SJSA1 (cell line): ENCODE data around the gene HRK. TPM values are rescaled to one million over a fixed set of nuclear protein-coding genes. Genes with fewer than 3 reads are reported as not detected.

Source experiments
- DNase-seq, 2 experiments: peaks; one replicate each; pipeline ENCODE4 v3.0.0-alpha.2; 2015 to 2020; ENCODE audit warnings: low spot score in 2 of 2, low read depth in 1 of 2
- H3K27ac ChIP-seq: fragments of 250-450 bp; sonication (Bioruptor Pico); 2 replicates; pipeline ENCODE4 v1.5.1; 2020; ENCODE audit warnings: mild to moderate bottlenecking, moderate library complexity
- H3K27me3 ChIP-seq: fragments of 250-450 bp; sonication (Bioruptor Pico); replicated peaks from 2 replicates; pipeline ENCODE4 v1.5.1; 2020; ENCODE audit warnings: mild to moderate bottlenecking, moderate library complexity
- H3K36me3 ChIP-seq: fragments of 250-450 bp; sonication (Bioruptor Pico); 2 replicates; pipeline ENCODE4 v1.5.1; 2020; ENCODE audit warnings: mild to moderate bottlenecking
- H3K4me1 ChIP-seq: fragments of 250-450 bp; sonication (Bioruptor Pico); replicated peaks from 2 replicates; pipeline ENCODE4 v1.6.1; 2021; ENCODE audit warnings: mild to moderate bottlenecking
- H3K4me3 ChIP-seq: fragments of 250-450 bp; sonication (Bioruptor Pico); 2 replicates; pipeline ENCODE4 v1.5.1; 2020; ENCODE audit warnings: mild to moderate bottlenecking
- H3K9me3 ChIP-seq: fragments of 250-450 bp; sonication (Bioruptor Pico); replicated peaks from 2 replicates; pipeline ENCODE4 v1.5.1; 2020; ENCODE audit warnings: mild to moderate bottlenecking
- total RNA-seq: library from RNA; depleted of rRNA; stranded (reverse); fragments of >200 nt; shearing (Covaris generic); gene quantifications from 2 replicates; pipeline ENCODE4 v1.2.3, GENCODE V29; 2014; rRNA removed

Gene HRK
- total RNA-seq, result not detected in 2 replicates

DNA sequence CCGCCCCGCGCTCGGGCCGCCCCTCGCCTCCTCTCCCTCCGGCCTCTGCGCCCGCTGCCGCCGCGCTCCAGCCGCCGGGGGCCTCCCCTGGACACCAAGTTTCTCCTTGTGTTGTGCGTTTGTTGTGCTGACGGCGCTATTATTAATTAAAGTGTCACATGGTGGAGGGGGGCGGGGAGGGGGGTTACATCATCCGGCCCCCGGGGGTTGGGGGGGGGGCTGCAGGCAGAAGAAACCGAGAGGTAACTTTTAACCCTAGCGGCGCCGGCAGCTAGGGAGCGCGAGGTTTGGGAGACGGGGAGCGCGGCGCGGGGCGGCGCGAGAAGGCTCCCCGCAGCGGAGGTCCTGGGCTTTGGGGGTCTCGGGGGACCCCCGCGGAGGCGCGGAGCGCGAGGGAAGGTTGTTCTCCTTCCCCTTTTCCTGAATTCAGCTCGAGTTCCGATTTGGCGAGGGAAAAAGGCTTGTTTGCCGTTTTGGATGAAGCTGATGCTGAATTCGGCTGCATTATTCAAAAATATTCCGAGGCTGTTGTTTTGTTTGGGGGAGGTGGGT is at the start of gene HRK:
Gene HRK, minus strand, starts transcription at position 117 of the 552 bp plus-strand sequence. CDS start 134 bp downstream, outside the sequence.
- no peak for DNase-seq
- no peak within 1 kb of the TSS for H3K27ac ChIP-seq
- no peaks in the 10 kb centered on the region for H3K9me3 ChIP-seq
- peaks cover 65% of the 10 kb centered on the region for H3K27me3 ChIP-seq
- H3K4me1 ChIP-seq, result peaks cover 3% of the 10 kb centered on the region; the same call in 1 of the 2 replicates
- no peaks in the 10 kb centered on the region for H3K36me3 ChIP-seq
- peak within 1 kb of the TSS; percentile 8; the same call in 1 of the 2 replicates for H3K4me3 ChIP-seq

DNA sequence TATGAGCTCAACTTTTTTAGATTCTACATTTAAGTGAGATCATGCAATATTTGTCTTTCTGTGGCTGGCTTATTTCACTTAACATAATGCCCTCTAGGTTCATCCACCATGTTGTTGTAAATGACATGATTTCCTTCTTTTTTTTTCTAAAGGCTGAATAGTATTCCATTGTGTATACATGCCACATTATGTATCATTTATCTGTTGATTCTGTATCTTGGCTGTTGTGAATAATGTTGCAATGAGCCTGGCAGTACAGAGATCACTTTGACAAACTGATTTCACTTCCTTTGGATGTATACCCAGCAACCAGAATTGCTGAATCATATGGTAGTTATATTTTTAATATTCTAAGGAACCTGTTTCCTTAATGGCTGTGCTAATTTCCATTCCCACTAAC is 48.6 kb upstream of the HRK start:
- DNase-seq, result no peak
- Histone ChIP-seq H3K4me1 (peaks cover 5% of the 10 kb centered on the region), H3K36me3 (peaks cover 45% of the 10 kb centered on the region), H3K27me3 (no peaks in the 10 kb centered on the region), H3K9me3 (no peaks in the 10 kb centered on the region), H3K4me3 (no peak overlapping the region), H3K27ac (no peak overlapping the region)

DNA sequence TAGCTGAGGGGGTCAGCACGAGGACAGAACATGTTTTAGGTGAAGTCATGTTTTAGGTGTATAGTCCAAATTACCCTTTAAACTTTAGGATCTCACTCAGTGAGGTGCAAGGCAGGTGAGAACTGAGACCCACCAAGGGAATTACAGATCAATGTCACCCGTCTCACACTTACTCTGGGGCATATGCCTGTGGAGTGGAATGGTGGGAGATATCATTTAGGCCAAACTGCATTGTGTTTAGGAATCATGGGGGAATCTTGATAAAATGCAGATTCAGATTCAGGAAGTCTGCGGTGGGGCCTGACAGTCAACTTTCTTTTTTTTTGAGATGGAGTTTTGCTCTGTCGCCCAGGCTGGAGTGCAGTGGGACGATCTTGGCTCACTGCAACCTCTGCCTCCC is 47.3 kb upstream of the HRK start:
- H3K4me1 ChIP-seq, result peaks cover 15% of the 10 kb centered on the region
- no peaks in the 10 kb centered on the region for H3K27me3 ChIP-seq
- H3K27ac ChIP-seq, result no peak overlapping the region
- H3K4me3 ChIP-seq, result no peak overlapping the region
- no peak for DNase-seq
- no peaks in the 10 kb centered on the region for H3K9me3 ChIP-seq
- peaks cover 41% of the 10 kb centered on the region for H3K36me3 ChIP-seq

DNA sequence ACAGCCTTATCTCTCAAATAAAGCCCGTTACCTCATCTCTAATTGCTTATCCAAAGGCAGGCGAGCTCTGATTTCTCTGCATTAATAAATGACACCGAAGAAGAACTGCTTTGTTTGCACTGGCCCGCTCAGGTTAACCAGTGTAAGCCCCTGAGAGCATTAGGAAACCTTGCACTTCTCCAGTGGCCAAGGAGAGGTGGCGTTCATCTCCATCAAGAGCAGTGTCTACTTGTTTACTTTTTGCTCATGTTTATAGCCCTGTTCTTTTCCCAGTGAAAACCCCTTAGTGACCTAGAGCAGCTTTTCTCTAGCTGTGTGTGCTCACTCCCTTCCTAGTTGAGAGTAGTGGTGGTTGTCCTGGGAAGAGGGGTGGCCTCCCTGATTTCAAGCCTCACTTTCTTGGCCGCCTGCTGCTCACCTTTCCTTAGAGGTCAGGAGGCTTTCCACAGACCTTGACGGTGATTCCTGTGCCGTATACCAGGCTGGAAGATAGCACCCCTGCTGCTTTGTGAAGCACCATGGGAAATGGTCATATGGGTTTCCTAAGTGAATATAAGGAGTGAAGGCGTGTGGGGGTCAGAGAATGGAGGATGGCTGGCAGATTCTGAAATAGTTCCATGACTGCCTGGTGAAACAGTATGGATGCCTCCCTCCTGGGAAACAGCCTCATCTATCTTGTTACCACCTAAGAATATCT is 46.2 kb upstream of the HRK start:
- Histone ChIP-seq H3K27ac (no peak overlapping the region), H3K4me3 (no peak overlapping the region), H3K9me3 (no peaks in the 10 kb centered on the region), H3K4me1 (peaks cover 15% of the 10 kb centered on the region), H3K27me3 (no peaks in the 10 kb centered on the region), H3K36me3 (peaks cover 33% of the 10 kb centered on the region)
- DNase-seq, result no peak

DNA sequence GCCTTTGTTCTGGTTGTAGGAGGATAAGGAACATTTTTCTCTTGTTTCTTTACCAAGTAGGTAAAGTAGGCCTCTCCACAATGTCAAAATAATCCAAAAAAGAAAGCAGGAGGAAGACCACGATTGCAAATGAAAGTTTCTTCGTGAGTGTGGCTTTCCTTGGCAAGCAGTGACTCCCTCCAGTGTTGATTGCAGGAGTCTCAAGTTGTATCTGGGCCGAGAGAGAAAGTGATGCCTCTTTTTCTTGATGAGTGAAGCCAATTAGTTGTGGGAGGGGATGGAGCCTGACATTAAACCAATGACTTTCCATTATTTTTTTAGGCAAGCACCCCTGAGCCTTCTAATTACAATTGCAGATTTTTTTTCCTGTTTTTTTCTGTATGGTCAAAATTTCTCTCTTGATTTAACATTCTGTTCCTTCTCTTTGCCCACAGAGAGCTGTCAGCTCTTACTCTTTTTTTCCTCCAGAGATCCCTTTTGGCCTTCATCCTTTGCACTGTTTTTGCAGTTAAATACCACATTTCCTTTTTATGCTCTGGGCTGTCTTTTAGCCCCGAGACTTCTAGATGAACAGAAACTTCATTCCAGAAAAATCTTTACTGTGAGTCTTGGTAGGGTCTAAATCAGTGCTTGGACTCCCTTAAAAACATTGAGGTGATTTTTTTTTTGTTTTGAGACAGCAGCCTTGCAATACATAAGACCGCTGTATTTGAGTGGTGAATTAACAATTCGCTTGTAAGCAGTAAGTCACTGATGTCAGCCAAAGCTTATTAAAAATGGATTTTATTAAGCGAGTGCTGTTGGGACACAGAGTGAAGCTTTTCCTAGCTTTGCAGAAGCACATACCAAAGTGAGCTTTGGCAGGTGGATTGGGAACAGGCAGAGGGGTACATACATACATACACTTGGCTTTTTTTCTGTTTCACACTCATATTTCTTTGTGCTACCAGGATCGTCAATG is 45.3 kb upstream of the HRK start:
- no peaks in the 10 kb centered on the region for H3K27me3 ChIP-seq
- no peak overlapping the region for H3K4me3 ChIP-seq
- DNase-seq, result no peak
- peaks cover 29% of the 10 kb centered on the region for H3K36me3 ChIP-seq
- H3K9me3 ChIP-seq, result no peaks in the 10 kb centered on the region
- peaks cover 15% of the 10 kb centered on the region for H3K4me1 ChIP-seq
- no peak overlapping the region for H3K27ac ChIP-seq

DNA sequence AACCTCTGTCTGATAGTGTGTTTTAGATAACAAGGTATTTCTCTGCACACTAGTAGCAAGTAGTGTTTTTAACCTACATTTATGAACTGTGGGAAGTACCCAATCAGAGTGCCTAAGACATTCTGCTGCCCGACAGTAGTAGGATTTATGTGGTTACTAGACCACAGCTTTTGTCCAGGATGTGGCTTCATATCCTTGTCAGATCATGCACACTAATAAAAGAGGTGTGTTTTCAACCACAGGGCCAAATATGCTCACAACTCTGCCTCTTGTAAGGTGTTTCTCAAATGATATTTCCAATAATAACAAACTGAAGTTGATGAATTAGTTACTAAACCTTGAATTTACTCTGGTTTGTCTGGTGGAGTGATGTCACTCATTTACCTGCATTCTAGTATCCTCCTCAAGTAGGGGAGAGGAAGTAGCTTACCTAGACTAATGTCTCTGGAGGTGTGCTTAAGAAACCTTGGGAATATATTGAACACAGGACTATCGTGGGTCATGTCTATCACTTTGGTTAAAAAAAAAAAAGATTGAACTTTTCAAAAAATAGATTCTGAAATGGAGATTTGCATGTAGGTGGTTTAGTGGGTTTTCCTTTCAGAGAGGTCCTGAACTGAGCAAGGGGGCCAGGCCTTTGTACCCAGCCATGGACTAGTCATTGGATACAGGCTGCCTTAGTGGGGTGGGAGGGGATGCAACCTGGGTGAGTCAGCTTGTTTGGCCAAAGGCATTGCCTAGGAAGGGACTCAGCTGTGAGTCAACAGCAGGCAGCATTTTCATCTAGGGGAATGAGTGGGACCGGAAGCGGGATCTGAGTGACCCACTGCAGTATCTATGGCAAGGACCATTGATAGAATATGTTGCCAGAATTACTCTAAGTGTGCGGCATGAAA is 43.6 kb upstream of the HRK start:
- peak; percentile 55 to 88 for DNase-seq
- H3K36me3 ChIP-seq, result peaks cover 19% of the 10 kb centered on the region
- H3K9me3 ChIP-seq, result no peaks in the 10 kb centered on the region
- H3K4me1 ChIP-seq, result peaks cover 15% of the 10 kb centered on the region
- peak overlapping the region; percentile 50 for H3K27ac ChIP-seq
- H3K27me3 ChIP-seq, result no peaks in the 10 kb centered on the region
- no peak overlapping the region for H3K4me3 ChIP-seq

DNA sequence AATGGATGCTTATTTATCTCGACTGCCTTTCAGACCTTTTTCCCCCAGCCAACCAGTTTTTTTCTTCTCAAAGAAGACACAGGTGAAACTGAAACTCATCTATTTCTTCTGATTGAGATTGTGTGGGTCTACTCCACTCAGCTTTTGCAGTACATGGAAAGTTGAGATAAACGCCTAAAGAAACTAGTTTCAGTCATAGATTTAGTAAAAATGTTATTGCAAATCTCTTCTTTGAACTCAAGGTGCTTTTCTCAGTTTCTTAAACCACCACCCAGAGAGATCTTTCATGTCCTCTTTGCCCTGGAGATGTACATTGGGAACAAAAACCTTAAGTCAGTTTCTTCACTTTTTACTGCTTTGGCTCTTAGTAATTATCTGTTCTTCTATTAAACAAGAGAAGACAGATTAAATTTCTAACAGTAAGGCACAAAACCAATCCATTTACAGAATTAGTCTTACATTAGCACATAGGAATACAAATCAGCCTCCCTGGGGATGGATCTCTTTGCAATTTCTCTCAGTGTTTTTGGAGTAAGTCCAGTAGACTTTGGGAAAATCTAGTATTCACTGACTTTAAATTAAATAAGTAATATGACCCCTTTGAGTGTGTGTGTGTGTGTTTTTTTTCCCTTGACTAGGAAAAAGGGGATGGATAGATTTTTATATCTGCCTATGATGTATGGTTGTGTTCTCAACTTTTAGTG is 41.1 kb upstream of the HRK start:
- no peak overlapping the region for H3K4me3 ChIP-seq
- H3K36me3 ChIP-seq, result peaks cover 20% of the 10 kb centered on the region
- H3K9me3 ChIP-seq, result no peaks in the 10 kb centered on the region
- DNase-seq, result no peak
- peaks cover 15% of the 10 kb centered on the region for H3K4me1 ChIP-seq
- no peaks in the 10 kb centered on the region for H3K27me3 ChIP-seq
- H3K27ac ChIP-seq, result no peak overlapping the region

DNA sequence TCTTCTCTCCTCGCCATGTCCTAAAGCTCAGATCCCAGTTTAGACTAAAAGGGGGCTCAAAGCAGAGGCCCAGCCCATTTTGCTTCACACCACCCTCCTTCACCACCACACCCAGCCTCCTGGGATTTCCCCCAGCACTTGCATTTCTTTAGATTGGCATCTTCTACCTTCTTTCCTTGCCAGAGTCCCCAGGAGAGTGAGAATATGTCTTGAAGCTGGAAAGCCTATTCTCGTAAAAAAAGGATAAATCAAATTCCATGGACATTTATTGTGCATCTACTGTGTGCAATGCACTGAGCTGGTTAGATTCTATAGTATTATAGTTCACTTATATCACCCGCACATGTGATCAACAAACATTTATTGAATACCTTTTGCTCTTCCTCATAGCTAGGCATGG is 39.7 kb upstream of the HRK start:
- Histone ChIP-seq H3K9me3 (0 out of 2 replicates have a peak, but pooled peaks cover 1% of the 10 kb centered on the region), H3K4me3 (no peak overlapping the region), H3K27me3 (no peaks in the 10 kb centered on the region), H3K36me3 (peaks cover 31% of the 10 kb centered on the region), H3K27ac (no peak overlapping the region), H3K4me1 (peaks cover 29% of the 10 kb centered on the region)
- DNase-seq, result no peak

DNA sequence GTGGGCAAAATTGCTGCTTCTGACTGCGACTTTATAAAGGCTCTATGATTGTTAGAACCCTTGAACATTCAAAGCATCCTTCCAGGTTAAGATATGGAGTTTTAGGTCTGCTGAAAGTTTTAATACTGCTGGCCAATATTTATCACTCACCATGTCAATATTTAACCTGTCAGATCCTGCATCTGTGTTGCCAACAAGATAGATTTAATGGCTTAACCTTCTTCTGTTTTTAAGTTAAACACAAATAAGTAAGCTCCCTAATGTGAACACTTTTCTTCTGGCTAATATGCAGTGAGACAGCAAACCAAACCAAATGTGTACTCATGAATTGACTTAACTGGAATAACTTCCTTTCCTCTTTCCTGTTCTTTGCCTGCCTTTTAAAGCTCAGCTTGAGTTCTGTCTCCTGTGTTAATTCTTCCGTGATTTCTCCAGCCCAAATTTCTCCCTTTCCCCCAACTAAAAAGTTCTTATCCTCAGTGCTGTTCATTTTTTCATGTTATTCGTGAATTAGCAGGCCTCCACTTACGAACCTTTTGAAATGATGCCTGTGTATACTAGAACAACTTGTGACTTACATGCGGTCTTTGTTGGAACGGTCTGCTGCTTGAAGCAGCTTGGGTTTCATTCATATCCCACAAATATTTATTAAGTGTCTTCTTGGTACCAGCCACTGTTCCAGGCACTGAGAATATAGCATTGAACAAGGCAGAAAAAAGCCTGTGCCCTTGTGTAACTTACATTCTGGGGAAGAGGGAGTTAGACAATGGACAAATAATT is 38.7 kb upstream of the HRK start:
- H3K4me3 ChIP-seq, result no peak overlapping the region
- DNase-seq, result no peak
- no peak overlapping the region for H3K27ac ChIP-seq
- H3K27me3 ChIP-seq, result no peaks in the 10 kb centered on the region
- 0 out of 2 replicates have a peak, but pooled peaks cover 4% of the 10 kb centered on the region for H3K9me3 ChIP-seq
- peaks cover 37% of the 10 kb centered on the region for H3K36me3 ChIP-seq
- H3K4me1 ChIP-seq, result peaks cover 27% of the 10 kb centered on the region

DNA sequence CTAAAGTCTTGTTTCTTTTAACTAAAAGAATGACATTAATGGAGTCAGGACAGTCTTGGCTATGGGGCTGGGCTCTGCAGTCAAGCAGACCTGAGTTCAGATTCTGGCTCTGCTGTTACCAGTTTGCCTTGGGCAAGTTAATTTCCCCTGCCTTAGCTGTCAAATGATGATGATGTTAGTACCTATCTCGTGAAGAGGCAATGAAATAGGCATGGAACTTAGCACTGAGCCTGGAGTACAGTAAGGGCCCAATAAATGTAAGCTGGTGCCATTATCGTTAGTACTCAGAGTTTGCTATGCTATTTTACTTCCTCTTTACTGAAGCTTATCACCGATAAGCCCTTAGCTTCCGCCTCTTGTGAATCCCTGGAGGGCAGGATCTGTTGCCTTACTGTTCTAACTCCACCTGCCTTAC is 38.0 kb upstream of the HRK start:
- Histone ChIP-seq H3K9me3 (0 out of 2 replicates have a peak, but pooled peaks cover 4% of the 10 kb centered on the region), H3K4me1 (peaks cover 21% of the 10 kb centered on the region), H3K27ac (no peak overlapping the region), H3K27me3 (no peaks in the 10 kb centered on the region), H3K4me3 (no peak overlapping the region), H3K36me3 (peaks cover 37% of the 10 kb centered on the region)
- DNase-seq, result no peak

DNA sequence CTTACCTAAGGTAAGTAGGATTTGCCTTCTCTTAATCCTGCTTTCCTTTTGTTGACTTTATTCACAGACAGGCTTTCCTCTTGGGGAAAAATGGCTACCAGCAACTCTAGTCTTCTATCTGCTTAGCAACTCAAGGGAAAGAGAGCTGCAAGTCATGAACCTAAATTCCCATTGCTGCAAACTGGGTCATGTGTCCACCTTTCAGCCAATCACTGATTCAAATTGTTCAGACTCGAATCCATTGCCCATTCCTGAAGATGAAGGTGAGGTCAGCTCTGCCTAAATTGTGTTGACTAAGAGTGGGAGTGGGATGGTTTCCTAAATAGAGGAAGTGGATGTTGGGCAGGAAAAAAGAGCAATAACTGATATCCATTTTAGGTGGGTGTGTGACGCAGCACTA is 37.2 kb upstream of the HRK start:
- Histone ChIP-seq H3K4me1 (peaks cover 17% of the 10 kb centered on the region), H3K4me3 (no peak overlapping the region), H3K27me3 (no peaks in the 10 kb centered on the region), H3K36me3 (peaks cover 37% of the 10 kb centered on the region), H3K27ac (no peak overlapping the region), H3K9me3 (0 out of 2 replicates have a peak, but pooled peaks cover 4% of the 10 kb centered on the region)
- DNase-seq, result no peak

DNA sequence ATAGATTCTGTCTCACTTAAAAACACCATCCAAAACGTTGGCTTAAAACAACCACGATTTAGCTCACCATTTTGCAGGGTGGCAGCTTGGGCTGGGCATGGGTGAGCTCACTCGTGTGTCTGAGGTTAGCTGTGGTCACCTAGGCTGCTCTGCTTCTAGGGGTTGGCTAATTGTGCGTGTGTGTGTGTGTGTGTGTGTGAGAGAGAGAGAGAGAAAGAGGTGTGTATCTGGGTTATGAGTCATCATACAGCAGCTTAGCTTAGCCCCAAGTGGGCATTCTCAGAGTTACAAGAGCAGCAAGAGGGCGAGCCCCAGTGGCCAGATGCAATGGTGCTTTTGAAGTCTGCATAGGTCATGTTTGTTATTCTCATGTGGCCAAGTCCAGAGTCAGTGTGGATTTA is 35.5 kb upstream of the HRK start:
- peaks cover 17% of the 10 kb centered on the region for H3K4me1 ChIP-seq
- peaks cover 38% of the 10 kb centered on the region for H3K36me3 ChIP-seq
- H3K27ac ChIP-seq, result no peak overlapping the region; the same call in 1 of the 2 replicates
- peak; percentile 68 to 76 for DNase-seq
- 0 out of 2 replicates have a peak, but pooled peaks cover 4% of the 10 kb centered on the region for H3K9me3 ChIP-seq
- H3K4me3 ChIP-seq, result no peak overlapping the region
- H3K27me3 ChIP-seq, result no peaks in the 10 kb centered on the region
